ENCODE measurements around the gene GRHL1.

Gene GRHL1

GRCh38 chr2:10001586-10001985 is 50.1 kb downstream of the GRHL1 start:
- DNase-seq (ENCODE audit: low spot score) = no peak
- TF ChIP-seq CTCF (IDR thresholded peaks at IDR 0.05; ENCODE audit: borderline replicate concordance, control extremely low read depth, extremely low read depth, insufficient read depth, missing control alignments) = no peak
- in situ Hi-C loops (cut with MboI; ENCODE audit: low sequenced_read_pairs, unreplicated experiment) = no loop called here

DNA sequence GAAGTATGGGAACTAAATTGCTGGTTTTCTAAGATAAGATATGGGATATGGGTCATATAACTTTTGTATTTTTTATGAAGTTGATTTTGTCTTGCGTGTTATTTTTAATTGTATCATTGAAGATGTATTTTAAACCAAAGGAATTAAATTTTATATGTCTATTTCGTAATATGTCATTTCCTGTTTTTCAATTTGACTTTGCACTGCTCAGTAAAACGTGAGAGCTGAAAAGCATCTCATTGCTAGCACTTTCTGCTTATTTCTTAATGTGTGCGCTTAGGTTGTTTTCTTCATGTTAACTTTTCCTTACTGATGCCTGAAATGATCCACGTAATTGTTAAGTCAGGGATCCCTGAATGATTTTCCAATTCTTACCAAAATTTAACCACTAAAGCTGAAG is 50.6 kb downstream of the GRHL1 start:
- no peak for DNase-seq (ENCODE audit: low spot score)
- no peak for TF ChIP-seq CTCF (IDR thresholded peaks at IDR 0.05; ENCODE audit: borderline replicate concordance, control extremely low read depth, extremely low read depth, insufficient read depth, missing control alignments)
- in situ Hi-C loops (cut with MboI; ENCODE audit: low sequenced_read_pairs, unreplicated experiment) = no loop called here

- no peak for TF ChIP-seq CTCF (IDR thresholded peaks at IDR 0.05; ENCODE audit: borderline replicate concordance, control extremely low read depth, extremely low read depth, insufficient read depth, missing control alignments)
- no peak for DNase-seq (ENCODE audit: low spot score)
- in situ Hi-C loops (cut with MboI; ENCODE audit: low sequenced_read_pairs, unreplicated experiment) = no loop called here
Measured at GRCh38 chr2:10002681-10003080, 51.2 kb downstream of the GRHL1 start.

DNA sequence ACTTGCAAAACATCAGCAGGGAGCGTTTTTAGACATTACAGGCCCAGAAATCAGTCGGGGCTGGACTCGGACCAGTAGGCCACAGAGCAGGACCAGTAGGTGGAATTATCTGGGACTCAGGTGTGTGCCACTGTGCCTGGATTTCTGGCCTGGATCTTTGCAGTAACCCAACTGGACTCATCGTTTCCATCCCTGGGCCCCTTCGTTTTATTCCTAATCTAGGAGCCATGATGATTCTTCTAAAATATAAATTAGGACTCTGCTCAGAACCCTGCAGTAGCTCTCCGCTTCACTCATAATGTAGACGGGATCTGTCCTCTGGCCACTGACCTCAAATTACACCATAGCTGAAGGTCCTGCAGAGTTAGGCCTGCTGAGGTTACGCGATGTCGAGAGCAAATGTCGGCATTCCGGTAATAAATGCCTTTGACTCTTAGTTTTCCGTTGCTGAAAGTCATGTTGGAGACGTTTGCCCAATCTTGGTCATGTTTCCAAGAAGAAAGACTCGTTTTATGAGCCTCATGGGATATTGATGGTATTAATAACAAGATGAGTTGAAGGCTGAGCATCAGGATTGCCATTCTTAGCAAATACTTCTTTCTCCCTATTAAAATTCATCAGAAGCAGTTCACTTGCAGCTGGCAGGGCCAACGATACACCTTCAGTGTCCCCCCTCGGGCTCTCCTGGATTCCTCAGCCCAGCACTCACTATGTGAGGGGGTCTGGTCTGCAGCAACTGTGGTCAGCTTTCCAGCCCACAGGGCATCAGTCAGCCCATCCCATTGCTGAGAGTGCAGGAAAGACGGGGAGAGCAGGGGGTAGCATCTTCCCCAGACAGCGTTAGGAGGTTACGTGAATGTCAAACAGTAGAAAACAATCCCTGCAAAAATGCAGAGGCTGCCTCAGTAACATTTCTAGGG is 52.0 kb downstream of the GRHL1 start:
- no peak for TF ChIP-seq CTCF (IDR thresholded peaks at IDR 0.05; ENCODE audit: borderline replicate concordance, control extremely low read depth, extremely low read depth, insufficient read depth, missing control alignments)
- no peak for DNase-seq (ENCODE audit: low spot score)
- in situ Hi-C loops (cut with MboI; ENCODE audit: low sequenced_read_pairs, unreplicated experiment) = no loop called here

- in situ Hi-C loops (cut with MboI; ENCODE audit: low sequenced_read_pairs, unreplicated experiment) = no loop called here
- no peak for TF ChIP-seq CTCF (IDR thresholded peaks at IDR 0.05; ENCODE audit: borderline replicate concordance, control extremely low read depth, extremely low read depth, insufficient read depth, missing control alignments)
Measured at GRCh38 chr2:10004401-10004800, 52.9 kb downstream of the GRHL1 start.

GRCh38 chr2:10004836-10005235 is 53.3 kb downstream of the GRHL1 start:
- in situ Hi-C loops (cut with MboI; ENCODE audit: low sequenced_read_pairs, unreplicated experiment) = no loop called here
- TF ChIP-seq CTCF (IDR thresholded peaks at IDR 0.05; ENCODE audit: borderline replicate concordance, control extremely low read depth, extremely low read depth, insufficient read depth, missing control alignments) = no peak
- DNase-seq (ENCODE audit: low spot score) = no peak

More at GRCh38 chr2:10004401-10004800, 52.9 kb downstream of the GRHL1 start:
- DNase-seq (ENCODE audit: low spot score) = no peak

All from GM13976 (cell line).